Measurements from ENCODE around the gene EFHD1.

Gene EFHD1

GRCh38 chr2:232666051-232666805 is 32.8 kb downstream of the EFHD1 start:
- H3K4me3 ChIP-seq (ENCODE audit: low read length), result no peak overlapping the region
- DNase-seq (ENCODE audit: low read depth), result no peak
- TF ChIP-seq CTCF (conservative IDR thresholded peaks at IDR 0.05; ENCODE audit: low read length), result no peak

- no peak overlapping the region for H3K4me3 ChIP-seq (ENCODE audit: low read length)
- TF ChIP-seq CTCF (conservative IDR thresholded peaks at IDR 0.05; ENCODE audit: low read length), result no peak
- no peak for DNase-seq (ENCODE audit: low read depth)
Observed at GRCh38 chr2:232667989-232668583, 34.7 kb downstream of the EFHD1 start.

- H3K4me3 ChIP-seq (ENCODE audit: low read length), result no peak overlapping the region
- TF ChIP-seq CTCF (conservative IDR thresholded peaks at IDR 0.05; ENCODE audit: low read length), result peak; percentile 68
Observed at GRCh38 chr2:232668805-232669444, 35.5 kb downstream of the EFHD1 start.

GRCh38 chr2:232672588-232672987 is 39.2 kb downstream of the EFHD1 start:
- no peak for DNase-seq (ENCODE audit: low read depth)
- no peak for TF ChIP-seq CTCF (conservative IDR thresholded peaks at IDR 0.05; ENCODE audit: low read length)
- no peak overlapping the region for H3K4me3 ChIP-seq (ENCODE audit: low read length)

More at GRCh38 chr2:232668805-232669444, 35.5 kb downstream of the EFHD1 start:
- DNase-seq (ENCODE audit: low read depth), result peak; percentile 39

- no peak for TF ChIP-seq CTCF (conservative IDR thresholded peaks at IDR 0.05; ENCODE audit: low read length)
Observed at GRCh38 chr2:232674491-232674890, 41.1 kb downstream of the EFHD1 start.

GRCh38 chr2:232675381-232675780 is 42.0 kb downstream of the EFHD1 start:
- no peak overlapping the region for H3K4me3 ChIP-seq (ENCODE audit: low read length)
- no peak for DNase-seq (ENCODE audit: low read depth)
- TF ChIP-seq CTCF (conservative IDR thresholded peaks at IDR 0.05; ENCODE audit: low read length), result no peak

More at GRCh38 chr2:232674491-232674890, 41.1 kb downstream of the EFHD1 start:
- no peak for DNase-seq (ENCODE audit: low read depth)
- no peak overlapping the region for H3K4me3 ChIP-seq (ENCODE audit: low read length)

Measured in AG10803 (cell line).